Measurements from ENCODE around the gene SIRT2. TPM values are rescaled to one million over a fixed set of nuclear protein-coding genes. Genes with fewer than 3 reads are reported as not detected.
"Not testable (repeated sequence)": the region's sequence is repeated elsewhere in the genome, so short reads cannot be mapped to it uniquely, and the experiment has no call there.

SIRT2 gene
- total RNA-seq, 1 donor from 2014 or later, result 45.2 TPM

GRCh38 chr19:38861368-38861767 lies 38.0 kb downstream of the SIRT2 start:
- peaks cover 3% of the 10 kb centered on the region for H3K36me3 Mint-ChIP-seq
- H3K9me3 Mint-ChIP-seq, result peaks cover 3% of the 10 kb centered on the region
- no peak for TF ChIP-seq CTCF (IDR thresholded peaks at IDR 0.05; ENCODE audit: unreplicated experiment)
- no peak for DNase-seq (ENCODE audit: low spot score in 2 of 2, unreplicated experiment in 2 of 2)
- H3K27ac Mint-ChIP-seq, result no peak overlapping the region
- peaks cover 28% of the 10 kb centered on the region for H3K4me1 Mint-ChIP-seq
- no peak overlapping the region for H3K4me3 Mint-ChIP-seq
- H3K27me3 Mint-ChIP-seq (ENCODE audit: low read depth), result peaks cover 22% of the 10 kb centered on the region

- H3K4me1 Mint-ChIP-seq, result peaks cover 28% of the 10 kb centered on the region
- not testable (repeated sequence) for H3K9me3 Mint-ChIP-seq; H3K27me3 Mint-ChIP-seq (ENCODE audit: low read depth); H3K36me3 Mint-ChIP-seq; DNase-seq (ENCODE audit: low spot score in 2 of 2, unreplicated experiment in 2 of 2)
- peak overlapping the region; percentile 49 for H3K4me3 Mint-ChIP-seq
- H3K27ac Mint-ChIP-seq, result peak overlapping the region; percentile 39
Measured at GRCh38 chr19:38859631-38860204, 39.7 kb downstream of the SIRT2 start.

GRCh38 chr19:38856813-38857212 lies 42.6 kb downstream of the SIRT2 start:
- no peak for DNase-seq (ENCODE audit: low spot score in 2 of 2, unreplicated experiment in 2 of 2)
- peaks cover 3% of the 10 kb centered on the region for H3K36me3 Mint-ChIP-seq
- H3K4me1 Mint-ChIP-seq, result peaks cover 25% of the 10 kb centered on the region
- no peak overlapping the region for H3K27ac Mint-ChIP-seq
- H3K27me3 Mint-ChIP-seq (ENCODE audit: low read depth), result no peaks in the 10 kb centered on the region
- TF ChIP-seq CTCF (IDR thresholded peaks at IDR 0.05; ENCODE audit: unreplicated experiment), result no peak
- H3K4me3 Mint-ChIP-seq, result no peak overlapping the region
- H3K9me3 Mint-ChIP-seq, result peaks cover 3% of the 10 kb centered on the region

- not testable (repeated sequence) for H3K27ac Mint-ChIP-seq; H3K36me3 Mint-ChIP-seq; H3K4me3 Mint-ChIP-seq; DNase-seq (ENCODE audit: low spot score in 2 of 2, unreplicated experiment in 2 of 2); H3K27me3 Mint-ChIP-seq (ENCODE audit: low read depth); H3K9me3 Mint-ChIP-seq
- H3K4me1 Mint-ChIP-seq, result peaks cover 33% of the 10 kb centered on the region
Measured at GRCh38 chr19:38855751-38856150, 43.7 kb downstream of the SIRT2 start.

- H3K27me3 Mint-ChIP-seq (ENCODE audit: low read depth); H3K36me3 Mint-ChIP-seq; DNase-seq (ENCODE audit: low spot score in 2 of 2, unreplicated experiment in 2 of 2); H3K27ac Mint-ChIP-seq; H3K9me3 Mint-ChIP-seq; H3K4me3 Mint-ChIP-seq: not testable (repeated sequence)
- peaks cover 32% of the 10 kb centered on the region for H3K4me1 Mint-ChIP-seq
Measured at GRCh38 chr19:38854961-38855360, 44.5 kb downstream of the SIRT2 start.

GRCh38 chr19:38853214-38853613 lies 46.2 kb downstream of the SIRT2 start:
- H3K9me3 Mint-ChIP-seq, result peaks cover 3% of the 10 kb centered on the region
- DNase-seq (ENCODE audit: low spot score in 2 of 2, unreplicated experiment in 2 of 2), result no peak
- H3K36me3 Mint-ChIP-seq, result peaks cover 3% of the 10 kb centered on the region
- no peaks in the 10 kb centered on the region for H3K27me3 Mint-ChIP-seq (ENCODE audit: low read depth)
- no peak for TF ChIP-seq CTCF (IDR thresholded peaks at IDR 0.05; ENCODE audit: unreplicated experiment)
- H3K4me3 Mint-ChIP-seq, result peak overlapping the region; percentile 84
- peaks cover 31% of the 10 kb centered on the region for H3K4me1 Mint-ChIP-seq
- peak overlapping the region; percentile 97 for H3K27ac Mint-ChIP-seq

GRCh38 chr19:38852231-38853044 lies 47.0 kb downstream of the SIRT2 start:
- H3K4me3 Mint-ChIP-seq, result peak overlapping the region; percentile 84
- H3K9me3 Mint-ChIP-seq, result peaks cover 3% of the 10 kb centered on the region
- peak overlapping the region; percentile 97 for H3K27ac Mint-ChIP-seq
- peaks cover 36% of the 10 kb centered on the region for H3K4me1 Mint-ChIP-seq
- H3K27me3 Mint-ChIP-seq (ENCODE audit: low read depth), result no peaks in the 10 kb centered on the region
- H3K36me3 Mint-ChIP-seq, result peaks cover 3% of the 10 kb centered on the region
- TF ChIP-seq CTCF (IDR thresholded peaks at IDR 0.05; ENCODE audit: unreplicated experiment), result no peak
- peak in 1 of 2 experiments; percentile 64 for DNase-seq (ENCODE audit: low spot score in 2 of 2, unreplicated experiment in 2 of 2)
